Fibroblast of lung (primary cell): Measurements from ENCODE around the gene AGAP1. TPM values are rescaled to one million over a fixed set of nuclear protein-coding genes. Genes with fewer than 3 reads are reported as not detected.

Experiments used
- DNase-seq, 2 donors: peaks; one replicate each; pipeline versions ENCODE4 v3.0.0 to v3.0.0-alpha.2; 2010; ENCODE audit warnings: low read depth in 2 of 2
- H2AFZ ChIP-seq: 2 replicates; pipeline ENCODE4 v1.5.1; 2012; ENCODE audit warnings: low read length, control low read depth, inconsistent platforms
- H3K27ac ChIP-seq: 2 replicates; pipeline ENCODE4 v1.5.1; 2011; ENCODE audit warnings: low read length, control low read depth; ENCODE audit not compliant: insufficient read depth
- H3K27me3 ChIP-seq: 2 replicates; pipeline ENCODE4 v1.5.1; 2011; ENCODE audit warnings: mild to moderate bottlenecking, low read length; ENCODE audit not compliant: control insufficient read depth, insufficient read depth
- H3K36me3 ChIP-seq: 2 replicates; pipeline ENCODE4 v1.5.1; 2011; ENCODE audit warnings: low read length; ENCODE audit not compliant: control insufficient read depth, insufficient read depth
- H3K4me1 ChIP-seq: 2 replicates; pipeline ENCODE4 v1.5.1; 2011; ENCODE audit warnings: low read length; ENCODE audit not compliant: control insufficient read depth, insufficient read depth; ENCODE audit errors: extremely low read depth
- H3K4me2 ChIP-seq: 2 replicates; pipeline ENCODE4 v1.5.1; 2011; ENCODE audit warnings: low read length, control low read depth; ENCODE audit not compliant: insufficient read depth; ENCODE audit errors: extremely low read depth
- H3K4me3 ChIP-seq, 4 experiments: fragments of 200-600 bp in 1 of 4; sonication (generic) in 1 of 4; replicated peaks in 1 of 4; 2 replicates each; pipeline ENCODE4 v1.5.1; 2011 to 2016; ENCODE audit warnings: low read length in 4 of 4, low read depth in 3 of 4, mild to moderate bottlenecking in 3 of 4, control low read depth in 2 of 4, inconsistent platforms in 1 of 4, mixed read lengths in 1 of 4; ENCODE audit not compliant: insufficient read depth in 1 of 4; ENCODE audit errors: control extremely low read depth in 1 of 4
- H3K79me2 ChIP-seq: 2 replicates; pipeline ENCODE4 v1.5.1; 2012; ENCODE audit warnings: mild to moderate bottlenecking, low read length, inconsistent platforms; ENCODE audit not compliant: control insufficient read depth, insufficient read depth
- H3K9ac ChIP-seq: 2 replicates; pipeline ENCODE4 v1.5.1; 2011; ENCODE audit warnings: mild to moderate bottlenecking, low read length, control low read depth; ENCODE audit not compliant: insufficient read depth
- H3K9me3 ChIP-seq: 2 replicates; pipeline ENCODE4 v1.5.1; 2012; ENCODE audit warnings: low read depth, low read length; ENCODE audit not compliant: control insufficient read depth, insufficient read depth
- H4K20me1 ChIP-seq: 2 replicates; pipeline ENCODE4 v1.5.1; 2011; ENCODE audit warnings: low read length; ENCODE audit not compliant: control insufficient read depth, insufficient read depth; ENCODE audit errors: extremely low read depth
- EZH2 ChIP-seq: IDR thresholded peaks from 2 replicates; pipeline ENCODE4 v1.5.1; 2012; ENCODE audit warnings: low read length, control low read depth, mild to moderate bottlenecking; ENCODE audit errors: missing control alignments
- polyA plus RNA-seq, 2 donors: library from polyadenylated mRNA; depleted of rRNA in 1 of 2; stranded (reverse) in 1 of 2; unstranded in 1 of 2; fragments of >200 nt; gene quantifications; 2 replicates each; pipeline ENCODE4 v1.2.1, GENCODE V29; 2011 to 2012; ENCODE audit warnings: missing spikeins in 1 of 2
- total RNA-seq: library from RNA; depleted of rRNA; stranded (reverse); fragments of >200 nt; gene quantifications from 2 replicates; pipeline ENCODE4 v1.2.1, GENCODE V29; 2014
- TF ChIP-seq, protein P1 (sequence below), 2 donors: IDR thresholded peaks in 1 of 2; conservative IDR thresholded peaks in 1 of 2; 1 replicate in 1 of 2; 2 replicates in 1 of 2; pipeline ENCODE4 v1.5.1; 2011 to 2012; ENCODE audit warnings: low read length in 2 of 2, control low read depth in 1 of 2, inconsistent platforms in 1 of 2, low read depth in 1 of 2, mild to moderate bottlenecking in 1 of 2

The AGAP1 gene
- total and polyA plus RNA-seq, 2 donors (not counting 1 experiment from before 2014, with no cell fraction given): 10.6 to 14.0 TPM

DNA sequence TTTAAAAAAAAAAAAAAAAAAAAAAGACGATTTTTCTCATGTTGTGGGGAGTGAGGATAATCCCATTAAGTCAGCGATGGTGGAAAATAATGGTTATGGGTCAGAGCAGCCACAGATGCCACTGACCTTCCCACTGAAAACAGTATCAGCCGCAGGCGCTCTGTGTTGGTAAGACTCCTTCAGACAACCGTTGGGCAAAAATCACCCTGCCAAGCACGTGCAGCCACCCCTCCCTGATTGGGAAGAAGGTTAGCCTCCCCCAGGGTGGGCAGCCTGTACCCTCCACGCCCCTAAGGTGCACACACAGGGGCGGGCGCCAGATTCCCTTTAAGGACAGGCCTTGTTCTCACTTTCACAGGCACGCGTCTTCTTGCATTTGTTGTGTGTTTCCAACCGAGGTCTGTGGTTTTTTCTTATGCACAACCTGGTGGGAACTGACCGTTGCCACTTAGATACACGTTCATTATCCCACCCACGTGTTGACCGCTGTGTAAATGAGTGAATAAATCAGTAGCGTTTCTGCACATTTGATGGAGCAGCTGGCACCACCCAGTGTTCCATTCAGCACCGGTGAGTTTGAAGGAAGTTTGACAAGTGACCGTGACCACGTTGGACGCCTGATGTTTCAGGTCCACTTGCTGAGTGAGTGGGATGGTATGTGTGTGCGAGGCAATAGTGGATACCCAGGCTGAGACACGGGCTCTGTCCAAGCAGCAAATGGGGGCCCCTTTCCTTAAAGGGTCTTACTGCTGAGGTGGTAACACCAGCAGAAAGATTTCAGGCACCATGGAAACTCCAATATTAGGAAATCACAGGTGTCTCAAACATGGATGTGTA, 476.6 kb downstream of the AGAP1 start:
- Histone ChIP-seq H2AFZ (no peak overlapping the region), H3K4me3 (no peak overlapping the region)

DNA sequence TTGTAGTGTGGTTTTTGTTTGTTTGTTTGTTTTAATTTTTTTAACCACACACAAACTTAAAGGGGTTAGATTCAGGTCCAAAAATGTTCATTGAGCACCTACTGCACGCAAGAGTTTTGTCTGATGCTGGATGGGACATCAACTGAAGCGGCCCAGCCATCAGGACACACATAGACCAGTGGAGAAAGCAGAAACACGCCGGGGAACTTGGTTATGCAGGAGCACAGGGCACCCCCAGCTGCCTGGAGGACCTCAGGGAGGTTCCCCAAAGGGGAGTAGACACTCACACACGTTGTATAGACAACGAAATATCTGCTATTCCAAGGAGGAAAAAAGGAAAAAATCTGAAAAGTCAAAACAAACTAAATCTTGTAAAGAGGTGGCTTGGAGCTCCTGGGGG, 482.7 kb downstream of the AGAP1 start:
- Histone ChIP-seq H3K27me3 (no peaks in the 10 kb centered on the region), H3K79me2 (no peaks in the 10 kb centered on the region), H3K9me3 (no peaks in the 10 kb centered on the region), H3K4me1 (no peaks in the 10 kb centered on the region), H4K20me1 (no peaks in the 10 kb centered on the region), H3K4me2 (no peak overlapping the region), H3K27ac (no peak overlapping the region), H3K36me3 (no peaks in the 10 kb centered on the region), H2AFZ (no peak overlapping the region), H3K4me3 (no peak overlapping the region), H3K9ac (no peak overlapping the region)
- DNase-seq: no peak
- TF ChIP-seq EZH2: no peak
- TF ChIP-seq, protein P1, sequence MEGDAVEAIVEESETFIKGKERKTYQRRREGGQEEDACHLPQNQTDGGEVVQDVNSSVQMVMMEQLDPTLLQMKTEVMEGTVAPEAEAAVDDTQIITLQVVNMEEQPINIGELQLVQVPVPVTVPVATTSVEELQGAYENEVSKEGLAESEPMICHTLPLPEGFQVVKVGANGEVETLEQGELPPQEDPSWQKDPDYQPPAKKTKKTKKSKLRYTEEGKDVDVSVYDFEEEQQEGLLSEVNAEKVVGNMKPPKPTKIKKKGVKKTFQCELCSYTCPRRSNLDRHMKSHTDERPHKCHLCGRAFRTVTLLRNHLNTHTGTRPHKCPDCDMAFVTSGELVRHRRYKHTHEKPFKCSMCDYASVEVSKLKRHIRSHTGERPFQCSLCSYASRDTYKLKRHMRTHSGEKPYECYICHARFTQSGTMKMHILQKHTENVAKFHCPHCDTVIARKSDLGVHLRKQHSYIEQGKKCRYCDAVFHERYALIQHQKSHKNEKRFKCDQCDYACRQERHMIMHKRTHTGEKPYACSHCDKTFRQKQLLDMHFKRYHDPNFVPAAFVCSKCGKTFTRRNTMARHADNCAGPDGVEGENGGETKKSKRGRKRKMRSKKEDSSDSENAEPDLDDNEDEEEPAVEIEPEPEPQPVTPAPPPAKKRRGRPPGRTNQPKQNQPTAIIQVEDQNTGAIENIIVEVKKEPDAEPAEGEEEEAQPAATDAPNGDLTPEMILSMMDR (conservative IDR thresholded peaks at IDR 0.05 in 1 of 2, IDR thresholded peaks at IDR 0.05 in 1 of 2; ENCODE audit: low read depth in 1 of 2, low read length in 2 of 2): no peak

More for the DNA sequence above, 476.6 kb downstream of the AGAP1 start:
- Histone ChIP-seq H3K36me3 (no peaks in the 10 kb centered on the region), H3K9me3 (no peaks in the 10 kb centered on the region), H3K79me2 (no peaks in the 10 kb centered on the region), H3K27ac (no peak overlapping the region), H3K9ac (no peak overlapping the region), H3K4me2 (no peak overlapping the region), H3K4me1 (no peaks in the 10 kb centered on the region), H3K27me3 (no peaks in the 10 kb centered on the region), H4K20me1 (no peaks in the 10 kb centered on the region)
- DNase-seq: no peak
- TF ChIP-seq, protein P1 (conservative IDR thresholded peaks at IDR 0.05 in 1 of 2, IDR thresholded peaks at IDR 0.05 in 1 of 2; ENCODE audit: low read depth in 1 of 2, low read length in 2 of 2): no peak
- no peak for TF ChIP-seq EZH2

DNA sequence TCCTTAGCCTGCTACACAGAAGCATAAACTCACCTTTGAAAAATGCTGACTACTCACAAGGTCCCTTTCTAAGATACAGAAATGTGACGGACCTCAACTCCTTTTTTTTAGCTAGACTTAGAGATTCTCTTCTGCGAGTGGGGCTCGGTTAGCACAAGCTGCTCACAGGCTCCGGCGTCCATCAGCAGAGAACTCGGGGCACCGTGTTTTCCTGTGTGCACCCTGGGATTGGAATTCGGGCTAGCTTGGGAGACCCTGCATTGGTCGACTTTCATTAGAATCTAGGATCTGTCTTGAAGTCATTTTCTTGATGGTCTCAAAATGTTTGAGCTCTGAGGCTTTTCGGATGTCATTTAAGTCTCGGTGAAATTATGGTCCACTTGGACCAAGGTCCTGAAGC, 483.1 kb downstream of the AGAP1 start:
- H3K4me3 ChIP-seq: no peak overlapping the region

More for the DNA sequence above, 483.1 kb downstream of the AGAP1 start:
- Histone ChIP-seq H2AFZ (no peak overlapping the region), H3K27me3 (no peaks in the 10 kb centered on the region), H3K9me3 (no peaks in the 10 kb centered on the region), H4K20me1 (no peaks in the 10 kb centered on the region), H3K4me1 (no peaks in the 10 kb centered on the region), H3K27ac (no peak overlapping the region), H3K36me3 (no peaks in the 10 kb centered on the region), H3K9ac (no peak overlapping the region), H3K4me2 (no peak overlapping the region), H3K79me2 (no peaks in the 10 kb centered on the region)
- TF ChIP-seq, protein P1 (conservative IDR thresholded peaks at IDR 0.05 in 1 of 2, IDR thresholded peaks at IDR 0.05 in 1 of 2; ENCODE audit: low read depth in 1 of 2, low read length in 2 of 2): no peak
- no peak for TF ChIP-seq EZH2
- no peak for DNase-seq
